NCI-H2029 (cell line): ENCODE data around the gene MYBBP1A.
A peak's percentile ranks its signal among the peaks of the same experiment; 100 is the strongest.

Experiments
- DNase-seq: peaks from one replicate; lab custom pipeline; 2025; lab: John Stamatoyannopoulos, UW

The MYBBP1A gene

GRCh38 chr17:4572131-4572530 is 16.9 kb upstream of the MYBBP1A start:
- no peak for DNase-seq

- no peak for DNase-seq
These were observed 14.4 kb upstream of the MYBBP1A start for GRCh38 chr17:4569591-4569990.

GRCh38 chr17:4566785-4567184 is 11.6 kb upstream of the MYBBP1A start:
- peak; percentile 7 for DNase-seq

- DNase-seq, result peak; percentile 56
These were observed 10.3 kb upstream of the MYBBP1A start for GRCh38 chr17:4565209-4566141.

- no peak for DNase-seq
These were observed 7.1 kb upstream of the MYBBP1A start for GRCh38 chr17:4562015-4562969.

GRCh38 chr17:4560837-4561256 is 5.7 kb upstream of the MYBBP1A start:
- DNase-seq, result no peak

- no peak for DNase-seq
These were observed 5.2 kb upstream of the MYBBP1A start, which contains the start of gene GGT6 for GRCh38 chr17:4560421-4560820. TSS of gene GGT6 (minus strand) at chr17:4560577. CDS start at chr17:4560521, 56 bp downstream.

GRCh38 chr17:4559966-4560365 is 4.8 kb upstream of the MYBBP1A start:
- DNase-seq, result no peak

GRCh38 chr17:4559139-4559791 is 4.1 kb upstream of the MYBBP1A start:
- DNase-seq, result no peak

GRCh38 chr17:4558347-4558971 is 3.3 kb upstream of the MYBBP1A start:
- no peak for DNase-seq

- DNase-seq, result no peak
These were observed 2.6 kb upstream of the MYBBP1A start for GRCh38 chr17:4557626-4558346.

GRCh38 chr17:4556996-4557395 is 1.8 kb upstream of the MYBBP1A start:
- no peak for DNase-seq

- no peak for DNase-seq
These were observed 932 bp upstream of the MYBBP1A start for GRCh38 chr17:4555873-4556759.

GRCh38 chr17:4554441-4554996 is 665 bp downstream of the MYBBP1A start:
- no peak for DNase-seq

- no peak for DNase-seq
These were observed 1.5 kb downstream of the MYBBP1A start for GRCh38 chr17:4553669-4554068.

- no peak for DNase-seq
These were observed 3.2 kb downstream of the MYBBP1A start for GRCh38 chr17:4551796-4552525.

- no peak for DNase-seq
These were observed 4.0 kb downstream of the MYBBP1A start for GRCh38 chr17:4551141-4551540.

GRCh38 chr17:4550534-4551039 is 4.6 kb downstream of the MYBBP1A start:
- no peak for DNase-seq
